HG03108 (cell line): Measurements from ENCODE around the gene SLC12A8.

Experiments used
- ATAC-seq: cut with Tn5 transposase; IDR thresholded peaks from one replicate; pipeline ENCODE4 v1.9.1; 2021; ENCODE audit warnings: moderate library complexity; ENCODE audit not compliant: unreplicated experiment

Gene SLC12A8

GRCh38 chr3:125214738-125215137 lies 2.2 kb upstream of the SLC12A8 start:
- no peak for ATAC-seq

- ATAC-seq, result no peak
Measured at GRCh38 chr3:125213946-125214542, 1.5 kb upstream of the SLC12A8 start.

- ATAC-seq, result no peak
Measured at GRCh38 chr3:125213364-125213755, 812 bp upstream of the SLC12A8 start.

- no peak for ATAC-seq
Measured at GRCh38 chr3:125212091-125212508, 448 bp downstream of the SLC12A8 start.

- no peak for ATAC-seq
Measured at GRCh38 chr3:125211523-125212090, 941 bp downstream of the SLC12A8 start.

- no peak for ATAC-seq
Measured at GRCh38 chr3:125207949-125208568, 4.5 kb downstream of the SLC12A8 start.

GRCh38 chr3:125207507-125207906 lies 5.0 kb downstream of the SLC12A8 start:
- no peak for ATAC-seq

- ATAC-seq, result no peak
Measured at GRCh38 chr3:125206934-125207333, 5.6 kb downstream of the SLC12A8 start.

- no peak for ATAC-seq
Measured at GRCh38 chr3:125203731-125204130, 8.8 kb downstream of the SLC12A8 start.

GRCh38 chr3:125202197-125202596 lies 10.4 kb downstream of the SLC12A8 start:
- no peak for ATAC-seq

GRCh38 chr3:125200731-125201139 lies 11.8 kb downstream of the SLC12A8 start:
- ATAC-seq, result peak; percentile 72

- ATAC-seq, result no peak
Measured at GRCh38 chr3:125194849-125195601, 17.5 kb downstream of the SLC12A8 start.

GRCh38 chr3:125194061-125194848 lies 18.3 kb downstream of the SLC12A8 start:
- ATAC-seq, result no peak

- ATAC-seq, result peak; percentile 45
Measured at GRCh38 chr3:125192190-125193035, 20.1 kb downstream of the SLC12A8 start.

- ATAC-seq, result no peak
Measured at GRCh38 chr3:125191730-125192129, 20.8 kb downstream of the SLC12A8 start.

GRCh38 chr3:125191256-125191655 lies 21.3 kb downstream of the SLC12A8 start:
- ATAC-seq, result no peak

GRCh38 chr3:125190786-125191185 lies 21.8 kb downstream of the SLC12A8 start:
- ATAC-seq, result no peak

- ATAC-seq, result no peak
Measured at GRCh38 chr3:125189378-125190165, 23.0 kb downstream of the SLC12A8 start.

- no peak for ATAC-seq
Measured at GRCh38 chr3:125188955-125189354, 23.6 kb downstream of the SLC12A8 start.

- no peak for ATAC-seq
Measured at GRCh38 chr3:125187599-125187910, 25.0 kb downstream of the SLC12A8 start.
